Endodermal cell (in vitro differentiated cells): ENCODE results near the gene MTR. TPM values are rescaled to one million over a fixed set of nuclear protein-coding genes. Genes with fewer than 3 reads are reported as not detected.
A peak's percentile ranks its signal among the peaks of the same experiment; 100 is the strongest.

Experiments used
- DNase-seq: peaks from one replicate; pipeline ENCODE4 v3.0.0-alpha.2; 2017
- H3K27ac ChIP-seq: 2 replicates; pipeline ENCODE4 v1.5.1; 2013; ENCODE audit warnings: mild to moderate bottlenecking, low read depth, low read length, moderate library complexity
- H3K27me3 ChIP-seq: 2 replicates; pipeline ENCODE4 v1.6.1; 2013; ENCODE audit warnings: mild to moderate bottlenecking, low read length, moderate library complexity; ENCODE audit not compliant: insufficient read depth, control insufficient read depth, poor library complexity, severe bottlenecking
- H3K36me3 ChIP-seq: 2 replicates; pipeline ENCODE4 v1.7.0; 2013; ENCODE audit warnings: mild to moderate bottlenecking, low read length, moderate library complexity; ENCODE audit not compliant: control insufficient read depth, insufficient read depth
- H3K4me1 ChIP-seq: one replicate; pipeline ENCODE4 v1.7.0; 2013; ENCODE audit warnings: low read length; ENCODE audit not compliant: control insufficient read depth, insufficient read depth
- H3K4me3 ChIP-seq: 2 replicates; pipeline ENCODE4 v1.5.1; 2013; ENCODE audit warnings: mild to moderate bottlenecking, low read length, moderate library complexity
- H3K9ac ChIP-seq: 2 replicates; pipeline ENCODE4 v1.6.1; 2013; ENCODE audit warnings: mild to moderate bottlenecking, low read length, moderate library complexity; ENCODE audit not compliant: poor library complexity, severe bottlenecking; ENCODE audit errors: extremely low read depth
- H3K9me3 ChIP-seq: 2 replicates; pipeline ENCODE4 v1.6.1; 2013; ENCODE audit warnings: mild to moderate bottlenecking, low read length, moderate library complexity; ENCODE audit not compliant: control insufficient read depth
- H3K27ac Mint-ChIP-seq: 2 replicates; pipeline ENCODE4 v1.8.0; 2020; ENCODE audit warnings: mixed read lengths
- H3K27me3 Mint-ChIP-seq: 2 replicates; pipeline ENCODE4 v1.8.0; 2021; ENCODE audit warnings: mild to moderate bottlenecking, mixed read lengths; ENCODE audit not compliant: insufficient read depth
- H3K36me3 Mint-ChIP-seq: 2 replicates; pipeline ENCODE4 v1.8.0; 2020; ENCODE audit warnings: low read depth, mixed read lengths
- H3K4me1 Mint-ChIP-seq: 2 replicates; pipeline ENCODE4 v1.8.0; 2020; ENCODE audit warnings: mixed read lengths
- H3K4me3 Mint-ChIP-seq: 2 replicates; pipeline ENCODE4 v1.8.0; 2020; ENCODE audit warnings: mild to moderate bottlenecking, moderate library complexity, mixed read lengths
- H3K9me3 Mint-ChIP-seq: 2 replicates; pipeline ENCODE4 v1.8.0; 2020; ENCODE audit warnings: mild to moderate bottlenecking, mixed read lengths
- WGBS, 2 experiments: methylation state at CpG; one replicate each; pipeline versions ENCODE4 v1.1.5 to v1.1.7; 2013; ENCODE audit warnings: missing lambda C conversion rate in 2 of 2, mixed read lengths in 1 of 2; ENCODE audit not compliant: insufficient coverage in 1 of 2, insufficient read length in 1 of 2; 5-methylcytosine and 5-hydroxymethylcytosine counted together
- total RNA-seq, 2 donors: library from RNA; stranded (reverse); fragmentation: NEBNext Ultra II Directional in 1 of 2; extraction: Animal tissue kit (Norgen Biotek cat#: 25700) in 1 of 2; gene quantifications; 2 replicates in 1 of 2; 3 replicates in 1 of 2; pipeline ENCODE4 v1.2.1, GENCODE V29; 2021
- TF ChIP-seq, protein P1 (sequence below): fragments of 200-600 bp; sonication (generic); conservative IDR thresholded peaks from 2 replicates; pipeline ENCODE4 v1.5.0; 2021; ENCODE audit warnings: antibody characterized with exemption, mild to moderate bottlenecking

The MTR gene
- total RNA-seq, 2 donors from 2014 or later = 28.5 to 29.5 TPM

DNA sequence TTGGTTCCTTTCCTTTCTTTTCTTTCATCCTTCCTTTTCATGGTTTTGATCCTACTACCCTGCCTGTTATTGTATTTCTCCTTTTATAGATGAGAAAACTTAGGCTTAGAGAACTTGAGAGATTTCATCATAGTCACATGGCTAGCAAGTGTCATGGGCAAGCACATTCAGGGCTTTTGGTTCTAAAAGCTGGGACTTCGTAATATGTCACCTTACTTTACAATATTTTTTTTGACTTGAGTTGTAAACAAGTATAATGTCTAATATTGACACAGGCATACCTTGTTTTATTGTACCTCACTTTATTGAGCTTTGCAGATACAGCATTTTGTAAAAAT is 70.7 kb downstream of the MTR start:
- Mint-ChIP-seq H3K4me1 (no peaks in the 10 kb centered on the region), H3K36me3 (peaks cover 41% of the 10 kb centered on the region), H3K27me3 (no peaks in the 10 kb centered on the region), H3K27ac (no peak overlapping the region), H3K4me3 (no peak overlapping the region), H3K9me3 (no peaks in the 10 kb centered on the region)
- Histone ChIP-seq H3K9me3 (peaks cover 12% of the 10 kb centered on the region), H3K9ac (no peak overlapping the region), H3K4me1 (no peaks in the 10 kb centered on the region), H3K27ac (no peak overlapping the region), H3K27me3 (no peaks in the 10 kb centered on the region), H3K36me3 (peaks cover 13% of the 10 kb centered on the region), H3K4me3 (no peak overlapping the region)
- TF ChIP-seq, protein P1, sequence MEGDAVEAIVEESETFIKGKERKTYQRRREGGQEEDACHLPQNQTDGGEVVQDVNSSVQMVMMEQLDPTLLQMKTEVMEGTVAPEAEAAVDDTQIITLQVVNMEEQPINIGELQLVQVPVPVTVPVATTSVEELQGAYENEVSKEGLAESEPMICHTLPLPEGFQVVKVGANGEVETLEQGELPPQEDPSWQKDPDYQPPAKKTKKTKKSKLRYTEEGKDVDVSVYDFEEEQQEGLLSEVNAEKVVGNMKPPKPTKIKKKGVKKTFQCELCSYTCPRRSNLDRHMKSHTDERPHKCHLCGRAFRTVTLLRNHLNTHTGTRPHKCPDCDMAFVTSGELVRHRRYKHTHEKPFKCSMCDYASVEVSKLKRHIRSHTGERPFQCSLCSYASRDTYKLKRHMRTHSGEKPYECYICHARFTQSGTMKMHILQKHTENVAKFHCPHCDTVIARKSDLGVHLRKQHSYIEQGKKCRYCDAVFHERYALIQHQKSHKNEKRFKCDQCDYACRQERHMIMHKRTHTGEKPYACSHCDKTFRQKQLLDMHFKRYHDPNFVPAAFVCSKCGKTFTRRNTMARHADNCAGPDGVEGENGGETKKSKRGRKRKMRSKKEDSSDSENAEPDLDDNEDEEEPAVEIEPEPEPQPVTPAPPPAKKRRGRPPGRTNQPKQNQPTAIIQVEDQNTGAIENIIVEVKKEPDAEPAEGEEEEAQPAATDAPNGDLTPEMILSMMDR = no peak
- DNase-seq = no peak
- 86% methylated on average over 1 of the region's 1 CpG; no CpG with 5 or more reads in 1 of the 2 experiments for WGBS, 2 experiments

- Mint-ChIP-seq H3K27me3 (no peaks in the 10 kb centered on the region), H3K9me3 (no peaks in the 10 kb centered on the region), H3K4me3 (no peak overlapping the region), H3K36me3 (peaks cover 27% of the 10 kb centered on the region), H3K27ac (no peak overlapping the region), H3K4me1 (peaks cover 4% of the 10 kb centered on the region)
- TF ChIP-seq, protein P1 = peak; percentile 98
- Histone ChIP-seq H3K36me3 (no peaks in the 10 kb centered on the region), H3K27me3 (no peaks in the 10 kb centered on the region), H3K9ac (no peak overlapping the region), H3K27ac (no peak overlapping the region), H3K4me1 (no peaks in the 10 kb centered on the region), H3K4me3 (no peak overlapping the region), H3K9me3 (peaks cover 12% of the 10 kb centered on the region)
- WGBS, 2 experiments = 72 to 95% methylated on average over 4 to 5 of the region's 6 CpGs
- DNase-seq = peak; percentile 79
These were observed 73.8 kb downstream of the MTR start for GRCh38 chr1:236868625-236869467.

- no peaks in the 10 kb centered on the region for H3K36me3 ChIP-seq
- TF ChIP-seq, protein P1 = no peak
- Mint-ChIP-seq H3K9me3 (no peaks in the 10 kb centered on the region), H3K36me3 (peaks cover 31% of the 10 kb centered on the region), H3K4me1 (peaks cover 4% of the 10 kb centered on the region), H3K27me3 (no peaks in the 10 kb centered on the region), H3K4me3 (no peak overlapping the region), H3K27ac (no peak overlapping the region)
- no peaks in the 10 kb centered on the region for H3K4me1 ChIP-seq
- 84 to 100% methylated on average over 2 of the region's 2 CpGs for WGBS, 2 experiments
- DNase-seq = no peak
- H3K4me3 ChIP-seq = no peak overlapping the region
- H3K27ac ChIP-seq = no peak overlapping the region
- H3K27me3 ChIP-seq = no peaks in the 10 kb centered on the region
- no peak overlapping the region for H3K9ac ChIP-seq
- H3K9me3 ChIP-seq = peaks cover 12% of the 10 kb centered on the region
These were observed 74.8 kb downstream of the MTR start for GRCh38 chr1:236869911-236870310.
